Measurements from ENCODE around the gene MSANTD4.
"Not testable (repeated sequence)": the region's sequence is repeated elsewhere in the genome, so short reads cannot be mapped to it uniquely, and the experiment has no call there.

MSANTD4 gene

GRCh38 chr11:106012744-106013143, 9.3 kb downstream of the MSANTD4 start:
- DNase-seq, result peak; percentile 80

- DNase-seq, result no peak
Measured at GRCh38 chr11:106011481-106011880, 10.6 kb downstream of the MSANTD4 start.

- DNase-seq, result not testable (repeated sequence)
Measured at GRCh38 chr11:106003094-106003493, 18.9 kb downstream of the MSANTD4 start.

GRCh38 chr11:106001304-106002012, 20.6 kb downstream of the MSANTD4 start:
- no peak for DNase-seq

- no peak for DNase-seq
Measured at GRCh38 chr11:105991888-105992287, 30.2 kb downstream of the MSANTD4 start.

- DNase-seq, result no peak
Measured at GRCh38 chr11:105989124-105989523, 32.9 kb downstream of the MSANTD4 start.

- DNase-seq, result no peak
Measured at GRCh38 chr11:105988197-105988596, 33.8 kb downstream of the MSANTD4 start.

- DNase-seq, result no peak
Measured at GRCh38 chr11:105986554-105986953, 35.5 kb downstream of the MSANTD4 start.

- no peak for DNase-seq
Measured at GRCh38 chr11:105979997-105980703, 41.9 kb downstream of the MSANTD4 start.

- DNase-seq, result peak; percentile 15
Measured at GRCh38 chr11:105975128-105975527, 46.9 kb downstream of the MSANTD4 start.

- no peak for DNase-seq
Measured at GRCh38 chr11:105969756-105970155, 52.3 kb downstream of the MSANTD4 start.

GRCh38 chr11:105968021-105968697, 53.9 kb downstream of the MSANTD4 start:
- DNase-seq, result peak; percentile 31

- no peak for DNase-seq
Measured at GRCh38 chr11:105960252-105961245, 61.5 kb downstream of the MSANTD4 start.
